ENCODE data around the gene NT5DC1.

GRCh38 chr6:116292553-116292952, 191.9 kb downstream of the NT5DC1 start:
- TF ChIP-seq EZH2phosphoT487 (IDR thresholded peaks at IDR 0.05; ENCODE audit: borderline replicate concordance) (no peak), CTCF (conservative IDR thresholded peaks at IDR 0.05; ENCODE audit: low read length) (no peak)

All from Loucy (cell line).